Endodermal cell (in vitro differentiated cells): ENCODE results near the gene RETN. TPM values are rescaled to one million over a fixed set of nuclear protein-coding genes. Genes with fewer than 3 reads are reported as not detected.

Source experiments
- DNase-seq: peaks from one replicate; pipeline ENCODE4 v3.0.0-alpha.2; 2017
- H3K27ac ChIP-seq: 2 replicates; pipeline ENCODE4 v1.5.1; 2013; ENCODE audit warnings: mild to moderate bottlenecking, low read depth, low read length, moderate library complexity
- H3K27me3 ChIP-seq: 2 replicates; pipeline ENCODE4 v1.6.1; 2013; ENCODE audit warnings: mild to moderate bottlenecking, low read length, moderate library complexity; ENCODE audit not compliant: insufficient read depth, control insufficient read depth, poor library complexity, severe bottlenecking
- H3K36me3 ChIP-seq: 2 replicates; pipeline ENCODE4 v1.7.0; 2013; ENCODE audit warnings: mild to moderate bottlenecking, low read length, moderate library complexity; ENCODE audit not compliant: control insufficient read depth, insufficient read depth
- H3K4me1 ChIP-seq: one replicate; pipeline ENCODE4 v1.7.0; 2013; ENCODE audit warnings: low read length; ENCODE audit not compliant: control insufficient read depth, insufficient read depth
- H3K4me3 ChIP-seq: 2 replicates; pipeline ENCODE4 v1.5.1; 2013; ENCODE audit warnings: mild to moderate bottlenecking, low read length, moderate library complexity
- H3K9ac ChIP-seq: 2 replicates; pipeline ENCODE4 v1.6.1; 2013; ENCODE audit warnings: mild to moderate bottlenecking, low read length, moderate library complexity; ENCODE audit not compliant: poor library complexity, severe bottlenecking; ENCODE audit errors: extremely low read depth
- H3K9me3 ChIP-seq: 2 replicates; pipeline ENCODE4 v1.6.1; 2013; ENCODE audit warnings: mild to moderate bottlenecking, low read length, moderate library complexity; ENCODE audit not compliant: control insufficient read depth
- H3K27ac Mint-ChIP-seq: 2 replicates; pipeline ENCODE4 v1.8.0; 2020; ENCODE audit warnings: mixed read lengths
- H3K27me3 Mint-ChIP-seq: 2 replicates; pipeline ENCODE4 v1.8.0; 2021; ENCODE audit warnings: mild to moderate bottlenecking, mixed read lengths; ENCODE audit not compliant: insufficient read depth
- H3K36me3 Mint-ChIP-seq: 2 replicates; pipeline ENCODE4 v1.8.0; 2020; ENCODE audit warnings: low read depth, mixed read lengths
- H3K4me1 Mint-ChIP-seq: 2 replicates; pipeline ENCODE4 v1.8.0; 2020; ENCODE audit warnings: mixed read lengths
- H3K4me3 Mint-ChIP-seq: 2 replicates; pipeline ENCODE4 v1.8.0; 2020; ENCODE audit warnings: mild to moderate bottlenecking, moderate library complexity, mixed read lengths
- H3K9me3 Mint-ChIP-seq: 2 replicates; pipeline ENCODE4 v1.8.0; 2020; ENCODE audit warnings: mild to moderate bottlenecking, mixed read lengths
- WGBS, 2 experiments: methylation state at CpG; one replicate each; pipeline versions ENCODE4 v1.1.5 to v1.1.7; 2013; ENCODE audit warnings: missing lambda C conversion rate in 2 of 2, mixed read lengths in 1 of 2; ENCODE audit not compliant: insufficient coverage in 1 of 2, insufficient read length in 1 of 2; 5-methylcytosine and 5-hydroxymethylcytosine counted together
- long read RNA-seq, 4 experiments: library from polyadenylated mRNA in 2 of 4; library from RNA in 1 of 4; library from capped mRNA in 1 of 4; stranded (forward) in 3 of 4; unstranded in 1 of 4; transcript quantifications; one replicate each; pipeline ENCODE4 v2.0.0, GENCODE V29; 2020 to 2021; ENCODE audit warnings: inconsistent platforms in 1 of 4
- polyA plus RNA-seq, 2 experiments: library from polyadenylated mRNA; stranded (reverse); fragments of 50-300 nt; gene quantifications; one replicate each; pipeline ENCODE4 v1.2.3, GENCODE V29; 2013
- total RNA-seq, 2 donors: library from RNA; stranded (reverse); fragmentation: NEBNext Ultra II Directional in 1 of 2; extraction: Animal tissue kit (Norgen Biotek cat#: 25700) in 1 of 2; gene quantifications; 2 replicates in 1 of 2; 3 replicates in 1 of 2; pipeline ENCODE4 v1.2.1, GENCODE V29; 2021
- TF ChIP-seq, protein P1 (sequence below): fragments of 200-600 bp; sonication (generic); conservative IDR thresholded peaks from 2 replicates; pipeline ENCODE4 v1.5.0; 2021; ENCODE audit warnings: antibody characterized with exemption, mild to moderate bottlenecking

RETN gene, protein sequence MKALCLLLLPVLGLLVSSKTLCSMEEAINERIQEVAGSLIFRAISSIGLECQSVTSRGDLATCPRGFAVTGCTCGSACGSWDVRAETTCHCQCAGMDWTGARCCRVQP
- total RNA-seq = not detected
- not detected for polyA plus RNA-seq (2013, experiment 1 of 2)
- polyA plus RNA-seq (2013, experiment 2 of 2) = not detected
- long read RNA-seq, experiment 1 = 0 reads
- long read RNA-seq, experiment 2 = 0 reads
- long read RNA-seq, experiment 3 = 0 reads
- long read RNA-seq, experiment 4 = 0 reads

DNA sequence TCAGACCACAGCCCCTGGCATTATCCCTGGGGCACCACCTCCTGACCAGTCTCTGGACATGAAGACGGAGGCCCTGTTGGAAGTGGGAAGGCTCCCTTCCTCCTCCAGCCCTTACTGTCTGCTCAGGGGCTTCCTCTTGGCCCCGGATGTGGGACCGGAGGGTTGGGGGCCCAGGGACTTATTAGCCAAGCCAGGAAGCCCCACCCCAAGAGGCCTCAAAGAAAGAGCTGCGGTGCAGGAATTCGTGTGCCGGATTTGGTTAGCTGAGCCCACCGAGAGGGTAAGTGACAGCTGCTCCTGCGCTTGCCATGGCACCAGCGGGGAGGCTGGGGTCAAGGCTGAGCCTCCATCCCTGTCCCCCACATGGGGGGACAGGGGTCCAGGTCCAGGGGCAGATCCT is at the start of gene RETN:
Gene RETN, plus strand, starts transcription at position 208 of the 400 bp plus-strand sequence. CDS start 278 bp downstream, outside the sequence.
- Mint-ChIP-seq H3K4me3 (peak within 1 kb of the TSS; percentile 54), H3K27me3 (peaks cover 77% of the 10 kb centered on the region), H3K4me1 (no peaks in the 10 kb centered on the region), H3K36me3 (no peaks in the 10 kb centered on the region), H3K27ac (no peak within 1 kb of the TSS), H3K9me3 (peaks cover 4% of the 10 kb centered on the region)
- peaks cover 56% of the 10 kb centered on the region for H3K27me3 ChIP-seq
- no peaks in the 10 kb centered on the region for H3K36me3 ChIP-seq
- no peaks in the 10 kb centered on the region for H3K4me1 ChIP-seq
- no peak for DNase-seq
- TF ChIP-seq, protein P1, sequence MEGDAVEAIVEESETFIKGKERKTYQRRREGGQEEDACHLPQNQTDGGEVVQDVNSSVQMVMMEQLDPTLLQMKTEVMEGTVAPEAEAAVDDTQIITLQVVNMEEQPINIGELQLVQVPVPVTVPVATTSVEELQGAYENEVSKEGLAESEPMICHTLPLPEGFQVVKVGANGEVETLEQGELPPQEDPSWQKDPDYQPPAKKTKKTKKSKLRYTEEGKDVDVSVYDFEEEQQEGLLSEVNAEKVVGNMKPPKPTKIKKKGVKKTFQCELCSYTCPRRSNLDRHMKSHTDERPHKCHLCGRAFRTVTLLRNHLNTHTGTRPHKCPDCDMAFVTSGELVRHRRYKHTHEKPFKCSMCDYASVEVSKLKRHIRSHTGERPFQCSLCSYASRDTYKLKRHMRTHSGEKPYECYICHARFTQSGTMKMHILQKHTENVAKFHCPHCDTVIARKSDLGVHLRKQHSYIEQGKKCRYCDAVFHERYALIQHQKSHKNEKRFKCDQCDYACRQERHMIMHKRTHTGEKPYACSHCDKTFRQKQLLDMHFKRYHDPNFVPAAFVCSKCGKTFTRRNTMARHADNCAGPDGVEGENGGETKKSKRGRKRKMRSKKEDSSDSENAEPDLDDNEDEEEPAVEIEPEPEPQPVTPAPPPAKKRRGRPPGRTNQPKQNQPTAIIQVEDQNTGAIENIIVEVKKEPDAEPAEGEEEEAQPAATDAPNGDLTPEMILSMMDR = no peak
- H3K27ac ChIP-seq = no peak within 1 kb of the TSS
- no peak within 1 kb of the TSS for H3K4me3 ChIP-seq
- no peak within 1 kb of the TSS for H3K9ac ChIP-seq
- WGBS, 2 experiments = 83 to 91% methylated on average over 6 to 9 of the region's 9 CpGs
- no peaks in the 10 kb centered on the region for H3K9me3 ChIP-seq

DNA sequence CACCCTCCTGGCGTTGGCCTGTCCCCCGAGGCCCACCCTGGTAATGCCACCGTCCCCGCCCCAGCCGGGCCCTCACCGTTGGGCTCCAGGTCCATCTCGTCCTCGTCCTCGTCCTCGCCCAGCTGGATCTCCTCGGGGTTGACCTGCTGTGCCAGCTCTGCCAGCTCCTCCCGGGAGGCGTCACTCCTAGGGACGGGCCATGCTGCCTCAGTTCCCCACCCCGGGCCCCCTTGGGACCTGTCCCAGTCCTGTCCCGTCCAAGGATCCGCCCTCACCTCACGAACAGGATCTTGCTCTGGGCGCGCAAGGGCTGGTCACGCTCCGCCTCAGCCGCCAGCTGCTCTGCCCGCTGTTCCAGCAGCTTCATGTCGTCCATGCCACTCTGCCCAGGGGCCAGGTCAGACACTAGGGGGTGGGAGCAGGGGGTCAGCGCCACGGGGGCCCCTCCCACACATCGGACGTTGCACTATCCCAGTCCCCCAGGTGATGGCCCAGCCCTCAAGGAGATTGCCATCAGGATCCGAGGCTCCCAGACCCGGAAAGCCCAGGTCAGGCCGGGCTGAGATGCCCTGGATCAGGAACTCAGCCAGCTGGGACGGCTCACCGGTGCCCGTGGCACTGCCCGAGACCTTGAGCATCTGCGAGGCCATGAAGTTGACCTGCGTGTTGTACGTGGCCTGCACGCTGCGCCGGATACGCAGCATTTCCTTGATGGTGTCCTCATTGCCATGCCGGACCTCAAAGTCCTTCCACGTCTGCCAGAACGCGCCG is 49.0 kb upstream of the RETN start:
- Histone ChIP-seq H3K9ac (no peak overlapping the region), H3K27ac (no peak overlapping the region), H3K27me3 (no peaks in the 10 kb centered on the region), H3K4me3 (no peak overlapping the region), H3K36me3 (peaks cover 17% of the 10 kb centered on the region), H3K4me1 (no peaks in the 10 kb centered on the region), H3K9me3 (no peaks in the 10 kb centered on the region)
- Mint-ChIP-seq H3K4me1 (no peaks in the 10 kb centered on the region), H3K27ac (no peak overlapping the region), H3K4me3 (no peak overlapping the region), H3K9me3 (no peaks in the 10 kb centered on the region), H3K27me3 (no peaks in the 10 kb centered on the region), H3K36me3 (peaks cover 52% of the 10 kb centered on the region)
- WGBS, 2 experiments = 95 to 99% methylated on average over 22 to 48 of the region's 48 CpGs
- TF ChIP-seq, protein P1 = no peak
- DNase-seq = no peak

DNA sequence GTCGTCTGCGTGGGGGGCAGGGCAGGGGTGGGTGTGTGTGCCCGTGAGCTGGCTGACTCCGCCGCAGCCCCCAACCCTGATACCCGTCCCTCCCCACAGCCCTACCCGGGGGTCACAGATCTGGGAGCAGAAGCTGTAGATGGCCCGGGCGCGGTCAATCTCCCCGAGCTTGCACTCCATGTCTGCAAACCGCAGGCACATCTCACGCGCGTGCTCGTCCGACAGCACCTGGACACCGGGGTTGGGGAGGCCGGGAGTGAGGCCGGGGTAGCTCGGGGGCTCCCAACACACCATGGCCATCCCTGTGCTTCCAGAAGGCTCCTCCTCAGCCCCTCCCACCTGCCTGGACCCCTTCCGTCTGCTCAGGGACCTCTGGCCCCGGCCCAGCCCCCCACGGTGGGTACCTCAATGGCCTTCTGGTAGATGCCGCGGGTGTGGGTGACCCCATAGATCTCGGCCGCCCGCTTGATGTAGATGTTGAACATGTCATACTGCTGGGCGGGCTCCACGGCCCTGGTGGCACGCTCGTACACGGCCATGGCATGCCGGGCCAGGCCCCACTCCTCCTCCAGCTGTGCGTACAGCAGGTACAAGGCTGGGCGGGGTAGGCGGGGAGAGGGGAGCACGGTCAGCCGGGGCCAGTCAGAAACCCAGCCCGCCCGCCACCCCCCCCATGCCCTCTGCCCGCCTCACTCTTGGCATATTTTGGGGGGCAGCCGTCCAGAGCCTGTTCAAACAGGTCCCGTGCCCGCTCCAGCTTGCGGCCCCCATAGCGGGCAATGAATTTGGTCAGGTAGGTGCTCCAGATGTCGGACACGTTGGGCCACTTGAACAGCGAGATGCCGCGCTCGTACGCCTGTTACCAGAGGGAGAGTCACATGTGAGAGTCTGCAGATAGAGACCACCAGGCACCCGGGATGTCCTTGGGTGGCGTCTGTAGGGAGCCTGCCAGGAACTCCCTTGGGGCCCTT is 48.1 kb upstream of the RETN start:
- TF ChIP-seq, protein P1 = no peak
- Histone ChIP-seq H3K36me3 (peaks cover 23% of the 10 kb centered on the region), H3K27me3 (no peaks in the 10 kb centered on the region), H3K4me3 (no peak overlapping the region), H3K27ac (no peak overlapping the region), H3K9ac (no peak overlapping the region), H3K9me3 (no peaks in the 10 kb centered on the region), H3K4me1 (no peaks in the 10 kb centered on the region)
- no peaks in the 10 kb centered on the region for H3K9me3 Mint-ChIP-seq
- no peak overlapping the region for H3K4me3 Mint-ChIP-seq
- no peaks in the 10 kb centered on the region for H3K4me1 Mint-ChIP-seq
- DNase-seq = no peak
- no peaks in the 10 kb centered on the region for H3K27me3 Mint-ChIP-seq
- no peak overlapping the region for H3K27ac Mint-ChIP-seq
- H3K36me3 Mint-ChIP-seq = peaks cover 53% of the 10 kb centered on the region
- 95% methylated on average over 38 to 57 of the region's 57 CpGs for WGBS, 2 experiments
